DND-41 (cell line): ENCODE data around the gene THOP1.
"Not testable (repeated sequence)": the region's sequence is repeated elsewhere in the genome, so short reads cannot be mapped to it uniquely, and the experiment has no call there.

Experiments used
- ATAC-seq: fragments of 200-7000 bp; cut with Tn5 transposase; 3 replicates; pipeline ENCODE4 v1.9.1; 2021; ENCODE audit warnings: low read depth; ENCODE audit not compliant: insufficient read depth
- DNase-seq: peaks from one replicate; pipeline ENCODE4 v3.0.0-alpha.2; 2020
- H2AFZ ChIP-seq: 2 replicates; pipeline ENCODE4 v1.6.0; 2012; ENCODE audit warnings: low read depth, low read length
- H3K27ac ChIP-seq: 2 replicates; pipeline ENCODE4 v1.5.1; 2012; ENCODE audit warnings: low read length, inconsistent platforms
- H3K27me3 ChIP-seq: fragments of 200-600 bp; sonication (generic); 2 replicates; pipeline ENCODE4 v1.6.0; 2012; ENCODE audit warnings: low read length, mild to moderate bottlenecking, inconsistent platforms; ENCODE audit not compliant: insufficient read depth, poor library complexity
- H3K36me3 ChIP-seq: 2 replicates; pipeline ENCODE4 v1.5.1; 2012; ENCODE audit warnings: low read length, inconsistent platforms; ENCODE audit not compliant: insufficient read depth
- H3K4me1 ChIP-seq: 2 replicates; pipeline ENCODE4 v1.5.1; 2012; ENCODE audit warnings: mild to moderate bottlenecking, low read length; ENCODE audit not compliant: insufficient read depth
- H3K4me2 ChIP-seq: 2 replicates; pipeline ENCODE4 v1.6.0; 2012; ENCODE audit warnings: mild to moderate bottlenecking, moderate library complexity, low read length, inconsistent platforms; ENCODE audit not compliant: insufficient read depth
- H3K4me3 ChIP-seq, 2 experiments: fragments of 200-600 bp in 1 of 2; shearing (Covaris generic) in 1 of 2; 2 replicates each; pipeline ENCODE4 v1.5.1; 2012 to 2016; ENCODE audit warnings: inconsistent platforms in 2 of 2, low read length in 2 of 2, mild to moderate bottlenecking in 2 of 2, low read depth in 1 of 2, moderate library complexity in 1 of 2
- H3K79me2 ChIP-seq: 2 replicates; pipeline ENCODE4 v1.6.0; 2012; ENCODE audit warnings: low read length, inconsistent platforms; ENCODE audit not compliant: insufficient read depth
- H3K9ac ChIP-seq: 2 replicates; pipeline ENCODE4 v1.6.0; 2012; ENCODE audit warnings: low read depth, mild to moderate bottlenecking, inconsistent platforms, low read length, moderate library complexity
- H3K9me3 ChIP-seq: 2 replicates; pipeline ENCODE4 v1.5.1; 2012; ENCODE audit warnings: low read length, moderate library complexity, mild to moderate bottlenecking, inconsistent platforms; ENCODE audit not compliant: insufficient read depth, severe bottlenecking
- H4K20me1 ChIP-seq: 2 replicates; pipeline ENCODE4 v1.6.0; 2012; ENCODE audit warnings: low read length; ENCODE audit not compliant: insufficient read depth
- CTCF ChIP-seq: IDR thresholded peaks from 2 replicates; pipeline ENCODE4 v1.5.1; 2012; ENCODE audit warnings: borderline replicate concordance, low read length, moderate library complexity, mild to moderate bottlenecking; ENCODE audit not compliant: poor library complexity, severe bottlenecking; ENCODE audit errors: extremely low read depth
- EZH2 ChIP-seq: IDR thresholded peaks from 3 replicates; pipeline ENCODE4 v1.6.1; 2012; ENCODE audit warnings: borderline replicate concordance, low read depth, mild to moderate bottlenecking, moderate library complexity, low read length, inconsistent platforms; ENCODE audit not compliant: severe bottlenecking

THOP1 gene

GRCh38 chr19:2815923-2816322 lies 30.6 kb downstream of the THOP1 start:
- Histone ChIP-seq H3K9me3 (no peaks in the 10 kb centered on the region), H3K27me3 (no peaks in the 10 kb centered on the region), H3K27ac (no peak overlapping the region), H3K4me3 (no peak overlapping the region), H3K9ac (no peak overlapping the region), H3K4me1 (peaks cover 14% of the 10 kb centered on the region), H3K79me2 (peaks cover 6% of the 10 kb centered on the region), H4K20me1 (no peaks in the 10 kb centered on the region), H3K36me3 (peaks cover 37% of the 10 kb centered on the region), H2AFZ (no peak overlapping the region), H3K4me2 (no peak overlapping the region)
- no peak for DNase-seq
- ATAC-seq: no peak
- TF ChIP-seq CTCF (no peak), EZH2 (no peak)

- no peak overlapping the region for H3K4me3 ChIP-seq
- TF ChIP-seq EZH2 (no peak), CTCF (no peak)
- ATAC-seq: no peak
These were observed 31.3 kb downstream of the THOP1 start for GRCh38 chr19:2816641-2817040.

GRCh38 chr19:2817237-2817829 lies 32.0 kb downstream of the THOP1 start:
- H3K4me3 ChIP-seq, H3K9me3 ChIP-seq, H3K27ac ChIP-seq, H3K9ac ChIP-seq, DNase-seq, H3K27me3 ChIP-seq, ATAC-seq, H3K4me2 ChIP-seq, H4K20me1 ChIP-seq, H3K79me2 ChIP-seq, H2AFZ ChIP-seq: not testable (repeated sequence)
- Histone ChIP-seq H3K36me3 (peaks cover 23% of the 10 kb centered on the region), H3K4me1 (peaks cover 19% of the 10 kb centered on the region)

More at GRCh38 chr19:2816641-2817040, 31.3 kb downstream of the THOP1 start:
- H3K79me2 ChIP-seq: peaks cover 6% of the 10 kb centered on the region
- H3K36me3 ChIP-seq: peaks cover 30% of the 10 kb centered on the region
- H3K27ac ChIP-seq: no peak overlapping the region
- no peak overlapping the region for H3K9ac ChIP-seq
- H3K27me3 ChIP-seq: no peaks in the 10 kb centered on the region
- H2AFZ ChIP-seq: no peak overlapping the region
- no peaks in the 10 kb centered on the region for H4K20me1 ChIP-seq
- H3K4me2 ChIP-seq: no peak overlapping the region
- DNase-seq: no peak
- H3K4me1 ChIP-seq: peaks cover 19% of the 10 kb centered on the region
- no peaks in the 10 kb centered on the region for H3K9me3 ChIP-seq

GRCh38 chr19:2819540-2820111 lies 34.3 kb downstream of the THOP1 start, which contains the start of gene ZNF554:
Gene ZNF554 (plus strand): TSS chr19:2819868. CDS start chr19:2820072, 204 bp downstream.
- Histone ChIP-seq H3K9ac (peak within 1 kb of the TSS; percentile 77), H3K4me1 (peaks cover 19% of the 10 kb centered on the region), H3K4me3 (peak within 1 kb of the TSS; percentile 68 to 70; a peak in 3 of 4 replicates), H3K79me2 (peaks cover 6% of the 10 kb centered on the region), H2AFZ (peak within 1 kb of the TSS; percentile 79), H3K27ac (peak within 1 kb of the TSS; percentile 54), H4K20me1 (no peaks in the 10 kb centered on the region), H3K4me2 (peak within 1 kb of the TSS; percentile 76), H3K36me3 (peaks cover 11% of the 10 kb centered on the region), H3K9me3 (no peaks in the 10 kb centered on the region), H3K27me3 (no peaks in the 10 kb centered on the region)
- DNase-seq: peak; percentile 97
- ATAC-seq: peak; percentile 96
- peak; percentile 95 for TF ChIP-seq CTCF
- no peak for TF ChIP-seq EZH2
